Amniotic epithelial cell (primary cell): ENCODE data around the gene C10orf120.

Source experiments
- DNase-seq: peaks from one replicate; pipeline ENCODE4 v3.0.0-alpha.2; 2010; ENCODE audit warnings: low read depth

The C10orf120 gene

DNA sequence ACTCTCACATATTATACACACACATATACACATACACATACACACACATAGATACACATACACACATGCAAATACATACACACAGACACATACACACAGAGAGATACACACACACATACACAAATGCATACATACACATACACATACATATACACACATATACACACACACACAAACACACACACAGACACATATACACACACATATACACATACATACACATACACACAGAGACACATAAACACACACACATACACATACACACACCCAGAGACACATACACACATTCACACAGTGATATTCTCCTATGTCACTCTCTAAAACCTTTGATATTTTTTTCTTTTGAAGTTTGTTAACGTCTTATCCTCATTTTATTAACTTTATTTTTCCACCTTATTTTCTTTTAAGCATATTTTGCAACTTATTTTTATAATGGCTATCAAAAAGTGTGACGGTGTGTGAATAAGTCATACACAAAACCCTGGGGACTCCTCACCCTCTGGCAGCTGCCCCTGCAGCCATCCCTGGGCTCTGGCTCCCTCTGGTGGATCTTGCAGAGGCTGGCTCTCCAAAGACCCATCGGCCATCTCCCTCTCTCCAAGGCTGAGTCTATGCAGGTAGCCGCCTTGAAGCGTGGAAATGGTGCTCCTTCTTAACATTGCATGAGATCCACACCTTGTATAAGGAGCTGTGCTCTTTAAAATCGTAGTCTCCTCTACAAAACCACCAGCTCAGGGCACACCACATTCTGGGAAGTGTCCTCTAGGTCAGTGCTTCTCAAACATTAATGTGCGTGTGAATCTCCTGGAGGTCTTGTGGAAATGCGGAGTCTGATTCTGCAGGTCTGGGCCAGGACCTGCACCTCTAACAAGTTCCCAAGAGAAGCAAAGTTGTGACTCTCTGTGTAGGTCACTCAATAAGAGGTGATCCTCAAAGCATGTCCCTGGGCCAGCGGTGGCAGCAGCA is 4.1 kb upstream of the C10orf120 start:
- DNase-seq = peak; percentile 26

DNA sequence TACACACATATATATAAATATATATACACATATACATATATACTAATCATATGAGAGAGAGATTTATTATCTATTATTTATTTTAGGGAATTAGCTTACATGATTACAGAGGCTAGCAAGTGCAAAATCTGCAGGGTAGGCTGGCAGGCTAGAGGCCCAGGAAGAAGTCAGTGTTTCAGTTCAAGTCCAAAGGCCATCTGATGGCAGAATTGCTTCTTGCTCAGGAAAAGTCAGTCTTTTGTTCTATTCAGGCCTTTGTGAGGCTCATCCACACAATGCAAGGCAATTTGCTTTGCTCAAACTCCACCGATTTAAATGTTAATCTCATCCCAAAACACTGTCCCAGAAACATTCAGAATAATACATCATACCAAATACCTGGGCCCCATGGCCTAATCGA is 2.6 kb upstream of the C10orf120 start:
- DNase-seq = no peak

DNA sequence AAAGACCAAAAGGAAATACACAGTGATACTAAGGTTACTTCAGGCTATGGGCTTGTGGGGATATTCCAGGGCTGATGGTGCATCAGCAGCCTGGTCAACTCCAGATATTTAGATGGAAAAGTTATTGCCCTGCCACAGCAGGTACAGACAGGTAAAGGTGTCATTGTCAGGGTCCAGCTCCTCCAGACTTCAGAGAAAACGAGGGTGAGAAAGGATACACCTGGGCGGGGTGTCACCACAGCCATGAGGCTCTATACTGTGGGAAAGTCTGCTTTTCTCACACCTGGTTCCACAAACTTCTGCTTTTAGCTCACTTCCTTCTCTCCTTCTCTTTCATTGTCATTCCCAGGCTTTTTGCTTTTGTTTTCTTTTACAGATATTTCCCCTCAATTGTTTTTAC is 2.0 kb upstream of the C10orf120 start:
- DNase-seq = no peak

DNA sequence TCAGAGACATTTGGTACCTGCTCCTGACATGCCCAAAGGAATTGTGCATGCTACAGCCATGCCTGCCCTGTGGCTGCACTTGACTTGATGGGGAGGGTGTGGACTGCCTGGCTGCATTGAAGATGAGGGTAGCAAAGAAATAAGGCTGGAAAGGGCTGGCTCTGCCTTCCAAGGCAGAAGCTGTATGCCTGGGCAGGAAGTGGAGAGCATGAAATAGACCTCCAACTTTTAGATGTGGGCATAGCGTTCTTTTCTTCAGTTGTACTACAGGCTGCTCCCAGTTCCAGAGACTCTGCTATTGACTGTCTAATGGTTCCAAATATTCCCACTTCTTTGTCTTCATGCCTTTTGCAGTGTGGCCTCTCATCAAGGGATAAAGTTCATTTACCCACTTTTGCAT is 3.0 kb downstream of the C10orf120 start:
- no peak for DNase-seq

DNA sequence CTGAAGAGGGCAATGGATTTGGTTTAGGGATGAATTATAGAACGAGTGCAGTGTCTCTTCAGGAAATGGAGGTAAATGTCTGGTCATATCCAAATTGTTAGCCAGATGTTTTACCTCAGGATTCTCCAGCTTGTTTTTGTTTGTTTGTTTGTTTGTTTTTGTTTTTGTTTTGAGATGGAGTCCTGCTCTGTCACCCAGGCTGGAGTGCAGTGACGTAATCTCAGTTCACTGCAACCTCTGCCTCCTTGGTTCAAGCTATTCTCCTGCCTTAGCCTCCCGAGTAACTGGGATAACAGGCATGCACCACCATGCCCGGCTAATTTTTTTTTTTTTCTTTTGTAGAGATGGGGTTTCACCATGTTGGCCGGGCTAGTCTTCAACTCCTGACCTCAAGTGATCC is 6.9 kb downstream of the C10orf120 start:
- no peak for DNase-seq

DNA sequence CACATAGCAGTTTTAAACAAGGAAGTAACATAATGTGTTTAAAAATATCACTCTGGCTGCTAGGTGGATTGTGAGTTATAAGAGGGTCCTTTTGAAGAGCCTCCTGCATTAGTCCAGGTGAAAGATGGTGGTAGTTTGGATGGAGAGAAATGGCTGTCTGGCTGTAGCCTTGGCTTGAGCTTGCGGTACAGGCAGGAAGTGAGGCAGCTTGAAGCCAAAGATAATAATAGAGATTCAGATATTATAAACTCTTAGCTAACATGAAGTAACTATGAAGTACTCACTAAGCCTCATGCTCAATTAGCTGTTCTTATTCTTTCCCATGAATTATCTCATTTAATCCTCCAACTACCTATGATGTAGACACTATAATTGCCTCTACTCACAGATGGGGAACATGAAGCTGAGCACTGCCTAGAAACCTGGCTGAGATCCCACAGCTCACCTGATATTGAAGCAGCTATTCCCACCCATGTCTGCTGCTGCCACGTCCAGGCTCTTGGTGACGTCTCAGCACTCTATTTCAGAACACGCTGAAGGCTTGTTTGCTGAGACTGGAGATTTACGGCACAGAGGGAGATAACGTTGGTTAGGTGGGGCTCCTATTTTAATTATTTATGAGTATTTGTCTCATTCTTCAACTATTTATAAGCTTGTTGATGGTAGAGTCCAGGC is 10.4 kb downstream of the C10orf120 start:
- no peak for DNase-seq

DNA sequence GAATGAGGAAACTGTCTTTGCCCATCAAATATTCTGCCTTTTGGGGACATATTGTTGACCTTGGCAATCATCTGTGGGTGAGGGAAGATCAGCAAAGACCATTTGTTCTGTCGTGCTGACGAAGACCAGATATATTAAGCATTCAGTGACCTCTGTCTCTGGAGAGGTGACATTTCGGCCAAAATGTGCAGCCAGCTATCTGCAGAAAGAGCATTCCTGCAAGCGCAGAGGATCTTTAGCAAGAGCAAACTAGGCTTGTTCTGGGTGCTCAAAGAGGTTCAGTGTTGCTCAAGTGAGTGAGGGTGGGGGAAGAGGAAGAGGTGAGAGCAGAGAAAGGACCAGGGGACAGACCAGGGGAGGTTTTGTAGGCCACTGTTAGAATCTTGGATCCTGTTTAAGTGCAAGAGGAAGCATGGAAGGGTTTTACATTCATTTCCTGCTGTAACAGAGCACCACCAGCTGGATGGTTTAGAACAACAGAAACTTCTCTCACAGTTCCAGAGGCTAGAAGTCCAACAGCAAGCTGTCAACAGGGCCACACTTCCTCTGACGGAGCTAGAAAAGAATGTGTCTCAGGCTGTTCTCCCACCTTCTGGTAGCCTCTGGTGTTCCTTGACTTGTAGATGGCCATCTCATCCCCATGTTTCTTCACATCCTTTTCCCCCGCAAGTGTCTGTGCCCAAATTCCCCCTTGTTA is 11.2 kb downstream of the C10orf120 start:
- no peak for DNase-seq

DNA sequence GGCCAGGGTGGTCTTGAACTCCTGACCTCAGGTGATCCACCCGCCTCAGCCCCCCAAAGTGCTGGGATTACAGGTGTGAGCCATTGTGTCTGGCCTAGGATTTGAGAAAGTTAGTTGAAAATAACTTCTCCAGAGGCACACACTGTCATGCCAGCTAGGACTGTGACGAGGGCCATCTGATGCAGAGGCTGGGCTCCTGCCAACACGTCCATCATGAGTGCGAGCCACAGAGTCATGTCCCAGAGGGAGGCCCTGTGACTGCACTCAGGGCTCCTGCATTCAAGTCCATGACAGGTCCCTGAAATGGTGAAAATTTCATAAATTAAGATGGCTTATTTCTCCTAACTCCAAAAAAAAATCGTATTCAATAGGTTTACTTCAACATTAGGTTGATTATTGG is 17.1 kb downstream of the C10orf120 start:
- DNase-seq = no peak

DNA sequence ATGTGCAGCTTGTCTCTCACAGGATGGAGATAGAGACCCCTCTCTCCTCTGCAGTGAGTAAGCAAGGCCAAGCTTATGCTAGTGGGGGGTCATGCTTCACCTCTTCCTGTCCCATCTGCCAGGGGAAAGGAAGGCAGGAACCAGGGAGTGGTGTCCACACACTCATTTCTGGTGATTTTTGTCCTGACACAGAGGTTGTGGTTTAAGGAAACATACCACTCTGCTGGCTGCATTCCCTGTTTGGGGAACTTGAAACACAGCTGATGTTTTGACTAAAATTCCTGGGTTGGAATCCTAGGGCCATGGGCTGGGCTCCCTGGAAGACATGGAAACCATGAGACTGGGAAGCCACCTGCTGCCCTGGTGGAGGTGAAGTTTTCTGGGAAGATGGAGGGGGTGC is 21.4 kb downstream of the C10orf120 start:
- DNase-seq = no peak

DNA sequence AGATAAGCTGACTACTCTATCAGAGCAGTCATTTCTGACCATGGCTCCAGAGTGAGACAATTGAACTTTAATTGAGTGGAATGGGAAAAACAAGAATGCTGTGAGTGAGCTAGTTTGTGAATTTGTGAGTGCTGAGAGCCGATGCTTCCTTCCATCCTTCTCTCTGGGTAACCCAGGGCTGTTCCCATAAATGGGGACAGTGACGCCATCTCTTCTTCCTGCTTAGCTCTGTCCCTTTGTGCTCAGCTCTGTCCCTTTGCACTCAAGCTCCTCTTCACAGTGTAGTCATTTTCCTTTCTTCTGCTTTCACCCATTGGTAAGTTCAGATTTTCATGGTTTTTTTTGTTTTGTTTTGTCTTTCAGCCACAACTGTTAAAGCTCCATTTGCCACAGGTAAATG is 24.4 kb downstream of the C10orf120 start:
- no peak for DNase-seq

DNA sequence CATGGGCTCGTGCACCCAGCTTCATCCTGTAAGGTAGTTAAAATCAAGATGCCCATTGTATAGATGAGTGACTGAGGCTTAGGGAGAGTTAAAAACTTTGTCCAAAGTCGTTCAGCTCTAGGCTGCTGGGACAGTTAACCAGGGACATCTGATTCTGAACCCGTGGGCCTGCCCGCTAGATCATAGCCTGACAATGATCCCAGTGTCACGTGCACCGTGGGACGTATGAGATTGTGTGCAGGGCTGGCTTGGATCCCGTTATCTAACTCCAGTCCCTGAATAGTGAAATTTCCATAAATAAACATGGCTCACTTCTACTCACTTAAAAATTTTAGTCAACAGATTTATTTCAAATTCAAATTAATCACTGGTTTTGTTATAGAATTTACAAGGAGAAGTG is 24.9 kb downstream of the C10orf120 start:
- no peak for DNase-seq

DNA sequence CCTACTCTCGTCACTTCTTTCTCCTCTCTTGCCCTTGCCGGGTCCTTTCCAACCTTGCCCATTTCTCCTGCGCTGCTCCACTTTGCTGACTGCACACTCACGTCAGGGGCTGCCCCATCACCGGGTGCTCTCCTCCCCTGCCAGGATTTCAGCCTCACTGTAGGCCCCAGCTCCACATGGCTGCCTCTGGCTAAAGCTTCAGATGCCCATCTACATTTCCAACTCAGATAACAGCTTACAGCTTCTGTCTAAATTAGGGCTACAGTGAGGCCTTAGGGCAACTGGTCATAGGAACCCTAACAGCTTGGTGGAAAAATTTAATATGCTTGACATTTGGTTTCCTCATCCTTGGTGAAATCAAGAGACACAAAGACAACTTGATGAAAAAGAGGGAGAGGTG is 25.9 kb downstream of the C10orf120 start:
- no peak for DNase-seq

DNA sequence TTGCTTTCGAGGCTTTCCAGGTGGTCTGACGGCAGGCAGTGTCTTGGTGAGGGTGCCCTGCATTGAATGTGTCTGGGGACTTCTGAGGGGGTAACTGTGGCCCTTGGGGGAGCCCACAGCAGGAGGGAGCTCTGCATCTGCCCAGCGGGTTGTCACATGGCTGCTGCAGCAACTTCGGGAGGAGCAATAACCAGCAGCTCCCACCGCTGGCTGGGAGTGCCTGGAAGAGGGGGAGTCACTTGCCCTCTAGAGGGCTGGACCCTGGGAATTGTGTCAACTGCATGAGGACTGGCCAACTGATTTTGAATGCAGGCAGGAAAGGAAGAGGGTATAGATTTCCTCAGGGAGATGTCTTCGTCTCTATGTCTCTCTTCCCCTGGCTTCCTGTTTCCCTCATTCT is 26.4 kb downstream of the C10orf120 start:
- no peak for DNase-seq

DNA sequence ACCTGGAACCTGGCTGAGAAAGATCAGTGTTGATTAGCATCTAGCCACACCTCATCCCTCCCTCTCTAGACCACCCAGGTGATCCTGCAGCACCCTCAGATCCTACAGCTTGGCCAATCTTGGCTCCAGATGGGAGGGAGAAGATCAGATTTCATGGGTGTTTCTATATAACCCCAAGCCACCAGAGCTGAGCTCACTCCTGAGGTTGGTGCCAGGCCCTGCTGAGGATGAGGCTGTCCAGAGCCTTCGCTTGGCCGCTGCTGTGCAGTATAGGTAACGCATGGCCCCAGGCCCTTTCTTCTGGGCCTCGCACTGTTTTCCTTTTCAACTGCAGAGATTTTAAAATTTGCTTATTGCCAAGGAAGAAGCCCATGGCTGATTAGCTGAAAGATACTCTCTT is 27.0 kb downstream of the C10orf120 start:
- DNase-seq = no peak

DNA sequence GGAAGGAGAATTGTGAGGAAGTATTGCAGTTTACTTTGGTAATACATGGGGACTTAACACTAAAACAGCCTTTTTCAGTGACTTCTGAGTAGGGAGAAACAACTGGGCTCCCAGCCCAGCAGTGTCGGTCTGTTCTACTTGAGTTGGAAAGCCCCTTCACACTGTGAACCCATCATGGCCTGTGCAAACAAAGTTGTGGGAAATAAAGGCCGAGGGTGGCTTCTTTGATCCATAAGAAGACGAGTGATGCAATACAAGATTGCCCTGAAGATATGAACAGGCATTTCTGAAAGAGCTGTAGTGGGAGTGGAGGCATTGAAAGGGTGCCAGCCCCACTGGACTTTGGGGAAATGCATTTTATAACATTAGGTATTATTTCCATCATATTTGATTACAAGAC is 28.3 kb downstream of the C10orf120 start:
- no peak for DNase-seq

DNA sequence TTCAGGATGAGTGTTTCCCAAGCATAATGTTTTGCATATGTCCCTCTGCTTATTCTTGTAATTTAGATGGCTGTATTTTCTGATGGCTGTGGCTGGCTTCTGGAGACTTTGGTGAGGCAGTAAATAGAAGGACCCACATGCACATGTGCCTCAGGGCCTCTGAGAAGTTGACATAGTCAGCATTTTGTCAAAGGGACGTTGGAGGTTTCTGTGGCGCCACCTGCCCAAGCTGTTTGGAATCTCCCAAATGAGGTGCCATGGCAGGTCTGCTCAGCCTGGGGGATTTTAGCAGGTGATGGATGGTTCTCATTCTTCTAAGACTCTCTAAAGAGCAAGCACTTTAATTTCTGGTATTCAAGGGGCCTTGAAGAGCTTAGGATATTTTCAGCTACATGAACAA is 29.8 kb downstream of the C10orf120 start:
- DNase-seq = no peak

DNA sequence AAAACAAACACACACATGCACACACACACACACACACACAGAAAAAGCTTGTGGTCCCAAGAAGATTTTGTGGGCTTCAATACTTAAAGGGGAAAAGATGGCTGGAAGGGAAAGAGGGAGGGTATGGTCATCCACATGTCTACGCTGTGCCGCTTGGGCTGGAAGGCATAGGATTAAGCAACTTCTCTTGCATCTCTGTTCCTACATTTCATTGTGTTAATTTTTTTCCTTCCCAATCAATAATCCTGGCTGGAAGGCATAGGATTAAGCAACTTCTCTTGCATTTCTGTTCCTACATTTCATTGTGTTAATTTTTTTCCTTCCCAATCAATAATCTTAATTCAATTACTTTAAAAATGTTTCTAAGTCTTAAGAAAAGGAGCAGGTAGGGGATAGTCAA is 30.6 kb downstream of the C10orf120 start:
- no peak for DNase-seq

DNA sequence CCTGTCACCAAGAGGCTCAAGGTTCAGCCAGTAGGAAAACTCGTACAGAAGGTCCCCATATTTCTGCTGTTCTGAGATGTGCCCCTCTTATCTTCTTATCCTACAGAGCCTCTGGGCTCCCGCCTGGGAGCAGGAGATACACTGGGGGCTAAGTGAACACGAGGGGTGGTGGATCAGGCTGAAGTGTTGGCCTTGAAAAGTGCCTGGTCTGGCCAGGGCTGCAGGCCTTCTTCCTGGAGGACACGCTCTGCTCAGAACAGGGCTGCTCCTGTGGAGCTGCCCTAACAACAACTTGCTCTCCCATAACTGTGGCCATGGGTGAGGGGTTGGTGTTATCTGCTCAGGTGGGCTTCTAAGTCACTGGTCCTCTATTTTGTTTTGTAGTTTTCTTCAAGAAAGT is 33.7 kb downstream of the C10orf120 start:
- no peak for DNase-seq

DNA sequence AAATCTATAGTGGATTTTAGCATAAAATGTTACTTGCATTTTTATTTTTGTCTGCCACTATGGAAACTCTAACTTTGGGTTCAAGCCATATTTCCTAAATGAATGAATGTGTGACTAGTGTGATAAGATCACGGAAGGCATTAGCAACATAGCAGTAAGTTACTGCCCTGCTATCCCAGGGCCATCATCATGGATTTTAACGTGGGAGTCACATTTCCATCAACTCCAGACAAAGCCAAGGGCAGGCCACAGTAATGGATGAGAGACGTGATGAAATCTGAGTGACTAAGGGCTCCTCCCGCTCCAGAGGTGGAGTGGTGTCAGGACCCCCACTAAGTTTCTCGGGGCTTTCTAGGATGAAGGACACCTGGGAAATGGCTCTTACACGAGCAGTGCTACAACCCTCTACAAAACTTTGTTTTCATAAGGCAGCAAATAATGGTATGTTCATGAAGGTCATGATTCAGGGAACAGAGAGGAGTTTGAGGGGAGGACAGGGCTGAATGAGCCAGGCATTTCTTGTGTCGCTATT is 34.3 kb downstream of the C10orf120 start:
- DNase-seq = no peak

DNA sequence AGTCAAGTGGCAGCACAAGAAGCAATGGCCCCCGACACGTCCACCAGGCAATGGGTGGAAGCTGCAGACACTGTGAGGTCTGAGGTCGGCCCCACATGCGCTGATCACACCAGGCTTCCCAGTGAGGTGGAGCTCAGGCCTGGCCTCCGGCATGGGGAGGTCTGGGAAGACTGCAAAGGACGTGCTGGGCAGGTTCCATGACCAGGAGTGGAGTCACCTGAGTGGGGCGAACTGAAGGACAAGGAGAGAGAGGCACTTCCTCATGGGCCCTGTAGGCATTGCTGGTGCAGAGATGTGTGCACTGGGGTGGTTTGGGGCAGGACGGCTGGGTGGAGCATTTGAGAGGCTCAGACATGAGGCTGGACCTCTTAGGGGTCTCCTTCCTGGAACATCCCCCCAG is 35.1 kb downstream of the C10orf120 start:
- DNase-seq = no peak

DNA sequence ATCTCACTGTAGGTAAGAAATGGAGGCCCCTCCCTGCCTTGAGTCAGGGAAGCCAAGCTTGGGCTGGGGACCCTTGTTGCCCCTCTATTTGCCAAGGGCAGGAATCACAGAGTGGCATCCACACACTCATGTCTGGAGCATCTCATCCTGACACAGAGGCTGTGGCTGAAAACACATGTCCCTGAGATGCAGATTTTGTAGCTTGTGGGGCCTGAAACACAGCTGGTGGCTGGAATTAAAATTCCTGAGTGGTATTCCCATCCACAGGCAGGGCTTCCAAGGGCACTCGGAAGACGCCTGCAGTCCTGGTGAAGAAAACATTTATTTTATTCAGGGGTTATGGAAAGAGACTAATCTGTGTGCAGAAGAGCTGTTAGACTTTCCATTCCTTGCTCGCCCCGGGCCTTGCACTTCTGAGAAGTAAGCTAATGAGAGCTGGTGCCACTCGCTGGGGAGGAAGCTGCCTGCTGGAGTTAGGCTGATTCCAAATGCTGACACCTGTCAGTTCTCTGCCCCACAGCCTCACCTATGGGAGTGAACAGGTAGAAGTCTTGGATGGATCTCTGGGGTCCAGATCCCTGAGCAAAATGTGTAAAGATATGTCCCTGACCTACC is 36.0 kb downstream of the C10orf120 start:
- DNase-seq = no peak

DNA sequence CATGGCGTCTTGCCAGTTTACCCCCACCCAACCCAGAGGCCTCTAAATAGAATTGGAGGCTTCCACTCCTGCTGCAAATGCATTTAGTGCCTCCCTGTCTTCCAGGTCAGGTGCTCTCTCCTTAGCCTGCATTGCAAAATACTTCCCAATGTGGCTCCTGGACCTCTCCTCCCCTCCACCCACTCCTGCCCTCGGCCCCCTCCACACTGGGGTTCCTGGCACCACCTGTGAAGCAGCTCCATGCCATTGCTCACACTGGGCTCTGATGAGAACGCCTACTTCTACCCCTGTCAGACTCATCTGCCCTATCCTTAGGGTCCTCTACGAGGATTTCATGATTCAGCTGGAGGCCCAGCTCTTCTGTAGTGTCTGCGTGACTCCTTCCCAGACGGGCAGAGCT is 37.4 kb downstream of the C10orf120 start:
- DNase-seq = no peak
